Stimulated activated naive CD8-positive, alpha-beta T cell treated with anti-CD3 and anti-CD28 coated beads, Interleukin-15, Interleukin-2, amounts not matched to agents 100 ng/mL and 50 ng/mL, for 24 hours (primary cell): ENCODE results near the gene GMEB2.

ENCODE experiments used
- H3K27ac Mint-ChIP-seq: one replicate; pipeline ENCODE4 v1.8.0; 2021; ENCODE audit warnings: mild to moderate bottlenecking, mixed read lengths
- H3K27me3 Mint-ChIP-seq: one replicate; pipeline ENCODE4 v1.8.0; 2021; ENCODE audit warnings: mixed read lengths
- H3K36me3 Mint-ChIP-seq: one replicate; pipeline ENCODE4 v1.8.0; 2021; ENCODE audit warnings: low read depth, mixed read lengths
- H3K4me1 Mint-ChIP-seq: one replicate; pipeline ENCODE4 v1.8.0; 2021; ENCODE audit warnings: low read depth, mixed read lengths
- H3K4me3 Mint-ChIP-seq: one replicate; pipeline ENCODE4 v1.8.0; 2021; ENCODE audit warnings: mild to moderate bottlenecking, mixed read lengths
- H3K9me3 Mint-ChIP-seq: one replicate; pipeline ENCODE4 v1.8.0; 2021; ENCODE audit warnings: mixed read lengths

The GMEB2 gene

DNA sequence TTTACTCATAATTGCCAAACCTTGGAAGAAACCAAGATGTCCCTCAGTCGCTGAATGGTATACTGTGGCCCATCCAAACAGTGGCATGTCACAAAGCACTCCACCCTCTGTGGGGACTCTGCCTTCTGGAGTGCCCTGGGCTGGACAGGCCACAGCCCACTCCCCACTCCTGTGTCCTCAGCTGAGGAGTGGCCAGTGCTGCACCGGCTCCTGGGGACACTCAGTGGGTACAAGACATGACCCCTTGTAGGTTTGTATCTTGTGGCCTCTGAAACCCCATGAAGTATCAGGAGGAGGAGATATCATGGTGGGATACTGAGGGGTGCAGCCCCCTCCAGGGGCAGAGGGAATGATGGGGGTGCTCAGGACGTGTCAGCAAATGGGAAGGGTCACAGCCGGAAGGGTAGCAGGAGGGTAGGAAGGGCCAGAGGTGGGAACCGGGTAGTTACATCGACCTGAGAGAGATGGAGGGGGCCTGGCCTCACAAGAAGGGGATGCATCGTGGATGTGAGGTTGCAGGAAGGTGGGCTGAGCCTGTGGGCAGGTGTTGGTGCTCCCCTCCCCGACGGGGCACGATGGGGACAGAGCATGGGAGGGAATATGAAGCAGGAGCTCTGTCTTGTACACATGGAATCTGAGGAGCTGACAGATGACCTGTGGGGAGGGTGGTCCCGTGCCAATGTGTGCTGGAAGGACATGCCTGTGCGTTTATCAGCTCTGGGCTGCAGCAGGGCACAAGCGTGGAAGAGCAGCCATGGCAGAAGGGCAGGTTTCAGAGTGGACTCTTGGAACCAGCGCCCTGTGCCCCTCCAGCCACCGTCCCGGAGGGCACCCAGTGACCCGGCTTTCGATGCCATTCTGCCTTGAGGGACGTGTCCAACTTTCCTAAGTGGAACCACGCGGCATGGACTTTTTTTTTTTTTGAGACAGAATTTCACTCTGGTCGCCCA is 41.0 kb downstream of the GMEB2 start:
- Mint-ChIP-seq H3K4me1 (peaks cover 5% of the 10 kb centered on the region), H3K27ac (no peak overlapping the region), H3K9me3 (no peaks in the 10 kb centered on the region), H3K27me3 (peaks cover 3% of the 10 kb centered on the region), H3K36me3 (peaks cover 18% of the 10 kb centered on the region), H3K4me3 (no peak overlapping the region)

DNA sequence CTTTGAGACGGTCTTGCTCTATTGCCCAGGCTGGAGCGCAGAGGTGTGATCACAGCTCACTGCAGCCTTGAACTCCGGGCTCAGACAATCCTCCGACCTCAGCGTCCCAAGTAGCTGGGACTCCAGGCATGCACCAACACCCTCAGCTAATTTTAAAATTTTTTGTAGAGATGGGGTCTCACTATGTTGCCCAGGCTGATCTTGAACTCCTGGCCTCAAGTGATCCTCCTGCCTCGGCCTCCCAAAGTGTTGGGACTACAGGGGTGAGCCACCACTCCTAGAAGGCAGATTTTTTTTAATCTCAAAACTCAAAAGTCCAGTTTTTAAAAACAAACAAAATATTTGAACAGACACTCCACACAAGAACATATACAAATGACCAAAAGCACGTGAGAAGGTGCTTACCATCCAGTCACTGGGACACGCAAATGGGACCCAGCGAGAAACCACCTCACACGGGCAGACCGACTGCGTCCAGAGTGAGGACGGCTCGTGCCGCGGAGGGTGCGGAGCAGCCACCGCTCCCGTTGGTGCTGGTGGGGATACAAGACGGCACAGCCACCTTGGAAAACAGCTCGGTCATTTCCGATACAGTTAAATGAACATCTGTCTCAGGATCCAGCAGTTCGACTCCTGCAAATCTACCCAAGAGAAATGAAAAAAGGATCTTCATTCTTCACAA is 44.4 kb downstream of the GMEB2 start:
- peaks cover 3% of the 10 kb centered on the region for H3K27me3 Mint-ChIP-seq
- no peaks in the 10 kb centered on the region for H3K9me3 Mint-ChIP-seq
- no peak overlapping the region for H3K27ac Mint-ChIP-seq
- no peak overlapping the region for H3K4me3 Mint-ChIP-seq
- H3K4me1 Mint-ChIP-seq = no peaks in the 10 kb centered on the region
- H3K36me3 Mint-ChIP-seq = no peaks in the 10 kb centered on the region

DNA sequence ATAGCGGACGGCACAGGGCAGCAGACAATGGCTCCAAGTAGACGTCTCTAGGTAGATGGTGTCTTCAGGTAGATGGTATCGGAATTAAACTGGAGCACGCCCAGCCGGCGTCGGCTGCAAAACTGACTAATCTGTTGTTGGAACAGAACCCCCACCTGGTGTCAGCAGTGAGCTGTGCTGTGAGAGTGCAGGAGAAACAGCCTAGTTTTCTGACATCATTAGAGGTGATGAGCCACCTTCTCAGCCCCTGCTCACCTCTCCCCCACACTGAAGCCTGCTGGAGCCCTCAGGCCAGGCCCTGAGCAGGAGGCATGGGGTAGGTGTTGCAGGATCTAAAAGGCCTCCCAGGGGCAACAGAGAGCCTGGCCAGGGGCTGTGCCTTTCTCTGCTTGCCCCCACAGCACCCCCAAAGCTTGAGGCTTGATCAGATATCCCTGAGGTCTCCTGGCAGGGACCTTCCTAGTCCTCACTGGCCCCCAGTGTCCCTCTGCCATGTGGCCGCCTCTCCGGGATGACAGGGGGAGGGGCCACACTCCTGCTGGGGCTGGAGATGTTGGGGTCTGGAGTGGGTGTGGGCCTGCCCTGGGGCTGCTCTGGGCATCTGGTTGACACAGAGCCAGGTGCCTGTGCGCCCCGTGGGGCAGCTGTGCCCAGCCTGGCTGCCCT is 46.0 kb downstream of the GMEB2 start:
- Mint-ChIP-seq H3K27ac (no peak overlapping the region), H3K4me3 (no peak overlapping the region), H3K36me3 (no peaks in the 10 kb centered on the region), H3K27me3 (peaks cover 10% of the 10 kb centered on the region), H3K4me1 (no peaks in the 10 kb centered on the region), H3K9me3 (no peaks in the 10 kb centered on the region)

DNA sequence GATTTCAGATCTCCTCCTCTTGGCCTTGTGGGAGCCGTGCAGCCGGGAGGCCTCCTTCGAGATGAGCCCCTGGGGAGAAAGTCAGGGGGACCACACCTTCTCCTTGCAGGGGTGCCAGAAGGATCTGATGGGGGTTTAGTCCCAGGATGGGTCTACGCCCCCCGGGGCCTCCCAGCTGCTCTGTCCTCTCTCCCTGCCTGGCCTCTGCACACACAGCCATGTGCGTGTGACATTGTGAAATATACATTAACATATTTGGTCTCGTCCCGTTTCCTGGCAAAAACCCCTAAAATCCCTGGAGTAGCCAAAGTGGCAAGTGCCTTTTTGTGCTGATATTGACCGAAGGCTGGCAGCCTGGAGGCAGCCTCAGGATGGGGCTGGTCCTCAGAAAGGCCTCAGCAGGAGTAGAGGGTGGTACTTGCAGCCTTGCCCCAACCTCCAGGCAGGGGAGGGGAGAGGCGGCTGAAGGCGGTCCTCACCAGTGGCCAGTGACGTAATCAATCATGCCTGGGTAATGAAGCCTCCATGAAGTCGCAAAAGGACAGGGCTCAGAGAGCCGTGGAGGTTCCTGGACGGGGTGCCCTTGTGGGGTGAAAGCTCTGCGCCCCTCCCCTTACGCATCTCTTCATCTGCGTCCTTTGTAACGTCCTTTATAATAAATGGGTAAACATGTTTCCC is 47.7 kb downstream of the GMEB2 start:
- H3K27ac Mint-ChIP-seq = no peak overlapping the region
- no peaks in the 10 kb centered on the region for H3K9me3 Mint-ChIP-seq
- no peak overlapping the region for H3K4me3 Mint-ChIP-seq
- no peaks in the 10 kb centered on the region for H3K36me3 Mint-ChIP-seq
- H3K27me3 Mint-ChIP-seq = peaks cover 10% of the 10 kb centered on the region
- H3K4me1 Mint-ChIP-seq = no peaks in the 10 kb centered on the region

DNA sequence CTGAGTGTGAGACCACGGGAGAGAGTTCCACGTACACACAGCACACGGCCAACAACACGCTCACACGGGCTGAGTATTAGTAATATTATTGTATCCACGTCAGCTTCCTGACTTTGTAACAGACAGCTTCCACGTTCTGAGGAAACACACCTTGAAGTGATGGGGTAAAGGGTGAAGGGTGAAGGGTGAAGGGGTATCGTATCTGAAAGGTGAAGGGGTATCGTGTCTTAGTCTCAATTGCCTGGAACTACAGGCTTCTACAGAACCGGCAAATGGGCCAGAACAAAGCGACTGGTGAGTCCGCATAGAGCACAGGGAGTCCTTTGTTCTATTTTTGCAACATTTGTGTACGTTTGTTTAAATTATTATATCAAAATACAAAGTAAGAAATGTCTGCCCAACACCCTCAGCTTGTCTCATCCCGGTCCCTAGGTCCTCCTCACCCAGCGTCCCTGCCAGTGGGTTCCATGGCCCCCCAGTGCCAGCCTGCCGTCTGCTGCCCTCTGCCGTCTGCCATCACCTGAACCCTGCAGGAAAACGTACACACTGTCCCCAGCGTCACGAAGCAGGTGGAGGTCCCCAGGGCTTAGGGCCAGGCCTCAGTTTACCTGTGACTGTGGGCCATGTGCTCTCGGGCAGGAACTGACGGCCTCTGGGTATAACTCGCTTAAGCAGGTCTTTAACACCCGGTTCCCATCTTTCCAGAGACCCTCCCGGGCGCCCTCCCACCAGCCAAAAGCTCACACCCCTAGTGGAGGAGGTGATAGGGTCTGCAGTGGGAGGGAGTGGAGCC is 48.5 kb downstream of the GMEB2 start:
- Mint-ChIP-seq H3K4me1 (no peaks in the 10 kb centered on the region), H3K27me3 (peaks cover 10% of the 10 kb centered on the region), H3K4me3 (no peak overlapping the region), H3K27ac (no peak overlapping the region), H3K36me3 (no peaks in the 10 kb centered on the region), H3K9me3 (no peaks in the 10 kb centered on the region)

DNA sequence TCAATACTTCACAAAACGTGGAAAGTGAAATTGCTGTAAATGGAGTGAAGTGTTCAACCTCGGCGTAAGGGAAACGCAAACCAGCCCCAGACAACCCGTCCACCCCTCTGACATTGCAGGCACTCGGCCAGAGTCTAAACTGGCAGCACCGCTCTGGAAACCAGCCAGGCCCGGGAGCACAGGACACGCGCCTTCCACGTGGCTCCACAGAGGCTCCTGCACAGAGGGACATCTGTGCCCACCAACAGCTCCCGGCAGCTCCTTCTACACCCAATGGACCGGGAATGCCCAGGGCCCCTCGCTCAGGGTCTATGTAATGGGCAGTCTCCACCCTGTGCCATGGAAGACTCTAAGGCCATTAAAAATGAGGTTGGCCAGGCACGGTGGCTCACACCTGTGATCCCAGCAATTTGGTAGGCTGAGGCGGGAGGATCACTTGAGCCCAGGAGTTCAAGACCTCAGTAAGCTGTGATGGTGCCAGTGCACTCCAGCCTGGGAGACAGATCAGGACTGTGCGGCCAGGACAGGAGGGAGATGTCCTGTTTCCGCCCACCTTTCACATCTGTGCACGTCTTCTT is 49.5 kb downstream of the GMEB2 start:
- H3K27me3 Mint-ChIP-seq = peaks cover 7% of the 10 kb centered on the region
- no peak overlapping the region for H3K27ac Mint-ChIP-seq

DNA sequence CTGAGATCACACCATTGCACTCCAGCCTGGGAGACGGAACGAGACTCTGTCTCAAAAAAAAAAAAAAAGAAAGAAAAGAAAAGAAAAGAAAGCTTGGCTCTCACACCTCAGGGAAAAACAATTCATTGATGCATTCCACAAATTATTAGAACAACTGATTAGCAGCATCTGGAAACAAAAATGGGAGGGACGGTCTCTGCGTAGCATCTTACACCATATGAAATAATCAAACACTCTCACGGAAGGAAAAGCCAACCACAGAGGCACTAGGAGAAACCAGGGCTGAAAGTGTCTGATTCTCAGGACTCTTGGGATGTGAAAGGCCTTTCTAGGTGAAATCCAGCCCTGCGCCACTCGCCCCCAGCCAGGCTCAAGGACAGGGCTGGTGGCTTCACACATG is 50.6 kb downstream of the GMEB2 start:
- H3K4me3 Mint-ChIP-seq = no peak overlapping the region
- H3K9me3 Mint-ChIP-seq = no peaks in the 10 kb centered on the region
- H3K27me3 Mint-ChIP-seq = peaks cover 7% of the 10 kb centered on the region

More for the DNA sequence above, 49.5 kb downstream of the GMEB2 start:
- H3K9me3 Mint-ChIP-seq = no peaks in the 10 kb centered on the region
- no peaks in the 10 kb centered on the region for H3K4me1 Mint-ChIP-seq
- H3K36me3 Mint-ChIP-seq = no peaks in the 10 kb centered on the region
- no peak overlapping the region for H3K4me3 Mint-ChIP-seq

DNA sequence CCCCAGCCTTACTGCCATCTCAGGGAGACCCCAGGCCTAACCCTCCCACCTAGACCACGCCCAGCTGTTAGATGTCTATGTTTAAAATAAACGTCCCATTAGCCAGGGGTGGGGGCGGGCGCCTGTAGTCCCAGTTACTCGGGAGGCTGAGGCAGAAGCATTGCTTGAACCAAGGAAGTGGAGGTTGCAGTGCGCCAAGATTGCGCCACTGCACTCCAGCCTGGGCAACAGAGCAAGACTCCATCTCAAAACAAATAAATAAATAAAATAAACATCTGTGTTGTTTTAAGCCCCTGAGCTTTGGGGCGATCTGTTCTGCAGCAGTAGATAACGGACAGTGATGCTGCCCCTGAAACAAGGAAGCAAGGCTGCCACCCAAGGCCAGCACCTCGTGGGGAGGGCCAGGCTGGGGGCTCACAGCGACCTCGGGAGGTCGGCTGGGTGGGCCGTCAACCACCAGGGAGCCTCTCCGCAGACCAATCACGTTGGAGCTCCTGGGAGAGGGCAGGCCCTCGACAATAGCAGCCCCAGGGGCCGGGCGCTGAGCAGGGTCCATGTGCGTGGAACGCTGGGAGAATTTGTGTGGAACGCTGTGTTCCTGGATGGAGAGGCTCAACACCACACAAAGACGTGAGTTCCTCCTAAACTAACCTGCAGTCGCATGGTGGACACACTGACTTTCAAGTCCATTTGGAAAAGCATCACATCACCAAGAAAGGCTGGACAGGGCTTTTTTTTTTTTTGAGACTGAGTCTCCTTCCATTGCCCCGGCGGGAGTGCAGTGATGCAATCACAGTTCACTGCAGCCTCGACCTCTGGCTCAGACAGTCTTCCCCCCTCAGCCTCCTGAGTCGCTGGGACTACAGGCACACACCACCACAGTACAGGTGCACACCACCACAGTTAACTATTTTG is 51.8 kb downstream of the GMEB2 start:
- Mint-ChIP-seq H3K9me3 (no peaks in the 10 kb centered on the region), H3K27ac (no peak overlapping the region), H3K4me3 (peak overlapping the region; percentile 20), H3K36me3 (no peaks in the 10 kb centered on the region), H3K4me1 (no peaks in the 10 kb centered on the region), H3K27me3 (peaks cover 7% of the 10 kb centered on the region)

More for the DNA sequence above, 50.6 kb downstream of the GMEB2 start:
- Mint-ChIP-seq H3K36me3 (no peaks in the 10 kb centered on the region), H3K4me1 (no peaks in the 10 kb centered on the region), H3K27ac (no peak overlapping the region)

DNA sequence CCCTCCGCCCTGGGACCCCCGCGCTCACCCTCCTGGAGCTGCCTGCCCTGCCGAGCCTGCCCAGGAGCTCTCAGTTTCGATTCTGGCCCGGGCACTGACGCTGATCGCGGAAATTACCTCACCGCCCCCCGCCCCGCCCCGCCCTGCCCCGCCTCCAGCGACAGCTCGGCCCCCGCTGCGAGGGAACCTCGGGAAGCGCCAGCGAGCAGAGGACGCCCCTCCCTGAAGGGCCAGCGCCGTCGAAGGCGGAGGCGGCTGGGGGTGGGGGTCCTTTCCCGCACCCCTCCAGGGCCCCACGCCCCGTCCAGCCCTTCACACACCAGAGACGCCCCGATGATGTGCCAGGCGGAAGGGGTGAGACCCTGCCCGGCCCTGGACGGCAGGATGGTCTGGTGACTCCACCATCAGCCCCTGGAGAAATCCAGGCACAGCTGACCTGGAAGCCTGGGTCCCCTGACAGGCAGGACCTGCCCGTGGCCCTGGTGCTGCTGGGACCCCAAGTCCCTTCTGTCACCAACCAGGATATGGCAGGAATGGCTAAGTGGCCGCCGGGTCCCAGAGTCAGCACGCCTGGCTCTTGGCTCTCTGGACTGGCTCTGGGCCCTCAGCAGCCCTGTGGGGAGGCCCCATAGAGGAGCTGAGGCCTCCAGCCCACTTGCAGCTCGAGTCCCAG is 52.6 kb downstream of the GMEB2 start, which contains the start of gene HELZ2:
TSS of gene HELZ2 (minus strand) at position 84 of the 673 bp plus-strand sequence. CDS start 1,854 bp downstream, outside the sequence.
- no peaks in the 10 kb centered on the region for H3K36me3 Mint-ChIP-seq
- peaks cover 7% of the 10 kb centered on the region for H3K27me3 Mint-ChIP-seq
- no peaks in the 10 kb centered on the region for H3K9me3 Mint-ChIP-seq
- no peak within 1 kb of the TSS for H3K27ac Mint-ChIP-seq
- peaks cover 6% of the 10 kb centered on the region for H3K4me1 Mint-ChIP-seq
- H3K4me3 Mint-ChIP-seq = peak within 1 kb of the TSS; percentile 79

DNA sequence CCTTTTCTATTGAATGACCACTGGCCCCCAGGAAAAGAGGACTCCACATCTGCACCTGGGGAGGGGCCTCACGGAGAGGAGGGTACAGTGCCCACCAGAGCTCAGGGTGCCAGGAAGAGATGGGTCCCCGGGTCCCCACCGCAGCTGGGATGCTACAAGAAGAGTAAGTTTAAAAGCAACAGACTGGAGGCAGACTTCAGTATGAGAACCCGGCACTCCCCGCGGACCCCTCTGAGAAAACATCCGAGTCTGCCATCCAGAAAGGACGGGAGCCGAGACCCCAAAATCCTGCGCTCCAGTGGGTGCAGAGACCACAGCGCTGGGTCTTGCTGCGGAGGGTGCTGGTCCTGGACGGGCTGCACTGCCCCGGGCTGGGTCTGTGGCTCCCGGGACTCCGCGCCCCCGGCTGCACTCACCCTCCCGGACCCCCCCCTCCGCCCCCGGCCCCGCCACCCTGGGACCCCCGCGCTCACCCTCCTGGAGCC is 53.2 kb downstream of the GMEB2 start:
- Mint-ChIP-seq H3K27ac (no peak overlapping the region), H3K27me3 (peaks cover 7% of the 10 kb centered on the region)

DNA sequence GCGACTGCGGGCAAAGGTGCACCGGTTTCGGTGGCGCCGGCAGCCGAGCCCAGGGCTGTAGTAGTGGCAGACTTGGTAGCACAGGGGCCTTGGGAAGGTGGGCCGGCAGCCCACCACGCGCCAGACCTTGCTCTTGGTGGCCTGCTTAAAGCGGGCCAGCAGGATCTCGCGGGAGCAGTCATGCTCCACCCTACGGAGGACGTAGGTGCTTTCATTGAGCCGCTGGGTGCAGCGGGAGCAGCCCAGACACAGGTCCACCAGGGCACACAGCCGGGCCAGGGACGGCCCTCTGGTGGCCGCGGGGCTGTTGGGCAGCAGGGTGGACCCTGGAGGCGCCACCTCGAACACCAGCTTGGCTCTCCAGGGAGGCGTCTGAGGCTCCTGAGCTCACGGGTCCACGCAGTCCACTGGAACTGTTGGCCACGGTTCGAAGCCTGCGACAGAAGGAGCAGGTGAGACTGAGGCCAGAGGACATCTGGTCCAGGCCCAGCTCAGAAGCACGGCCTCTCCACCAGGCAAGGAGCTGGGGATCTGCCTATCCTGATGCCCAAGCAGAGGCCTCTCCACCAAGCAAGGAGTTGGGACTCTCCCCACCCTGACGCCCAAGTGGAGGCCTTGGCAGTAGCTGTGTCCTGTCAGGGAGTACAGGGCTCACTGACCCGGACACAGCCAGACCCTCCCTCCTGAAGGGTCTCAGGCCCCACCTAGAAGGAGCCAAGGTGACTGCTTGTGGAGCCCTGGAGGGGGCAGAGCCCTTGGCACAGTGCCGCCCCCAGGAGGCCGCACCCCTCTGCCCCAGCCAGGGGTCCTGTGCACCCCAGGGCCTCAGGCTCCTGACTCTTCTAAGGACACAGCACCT is 53.9 kb downstream of the GMEB2 start:
- H3K4me3 Mint-ChIP-seq = peak overlapping the region; percentile 79
- no peaks in the 10 kb centered on the region for H3K36me3 Mint-ChIP-seq
- H3K27me3 Mint-ChIP-seq = peaks cover 7% of the 10 kb centered on the region
- no peaks in the 10 kb centered on the region for H3K9me3 Mint-ChIP-seq
- no peak overlapping the region for H3K27ac Mint-ChIP-seq
- H3K4me1 Mint-ChIP-seq = peaks cover 19% of the 10 kb centered on the region

More for the DNA sequence above, 53.2 kb downstream of the GMEB2 start:
- Mint-ChIP-seq H3K4me3 (peak overlapping the region; percentile 79), H3K36me3 (no peaks in the 10 kb centered on the region), H3K4me1 (peaks cover 12% of the 10 kb centered on the region), H3K9me3 (no peaks in the 10 kb centered on the region)
